HG02943 (cell line): ENCODE measurements around the gene IER2.
"Not testable (repeated sequence)": the region's sequence is repeated elsewhere in the genome, so short reads cannot be mapped to it uniquely, and the experiment has no call there.

Experiments used
- ATAC-seq: cut with Tn5 transposase; IDR thresholded peaks from one replicate; pipeline ENCODE4 v1.9.1; 2021; ENCODE audit warnings: mild to moderate bottlenecking, low read depth, moderate library complexity; ENCODE audit not compliant: unreplicated experiment

IER2 gene

DNA sequence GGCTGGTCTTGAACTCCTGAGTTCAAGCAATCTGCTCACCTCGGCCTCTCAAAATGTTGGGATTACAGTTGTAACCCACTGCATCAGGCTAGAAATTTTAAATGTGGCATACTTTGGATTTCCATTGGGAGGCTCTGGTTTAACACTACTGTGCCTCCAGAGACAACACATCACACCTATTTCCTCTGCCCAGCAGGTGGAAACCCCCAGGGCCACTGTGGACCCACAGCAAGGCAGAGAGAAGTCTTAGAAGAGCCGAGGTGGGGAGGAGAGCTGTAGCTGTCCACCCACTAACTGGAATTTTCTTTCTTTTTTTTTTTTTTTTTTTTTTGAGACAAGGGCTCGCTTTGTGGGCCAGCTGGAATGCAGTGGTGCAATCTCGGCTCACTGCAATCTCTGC, 39.4 kb downstream of the IER2 start:
- ATAC-seq: no peak

DNA sequence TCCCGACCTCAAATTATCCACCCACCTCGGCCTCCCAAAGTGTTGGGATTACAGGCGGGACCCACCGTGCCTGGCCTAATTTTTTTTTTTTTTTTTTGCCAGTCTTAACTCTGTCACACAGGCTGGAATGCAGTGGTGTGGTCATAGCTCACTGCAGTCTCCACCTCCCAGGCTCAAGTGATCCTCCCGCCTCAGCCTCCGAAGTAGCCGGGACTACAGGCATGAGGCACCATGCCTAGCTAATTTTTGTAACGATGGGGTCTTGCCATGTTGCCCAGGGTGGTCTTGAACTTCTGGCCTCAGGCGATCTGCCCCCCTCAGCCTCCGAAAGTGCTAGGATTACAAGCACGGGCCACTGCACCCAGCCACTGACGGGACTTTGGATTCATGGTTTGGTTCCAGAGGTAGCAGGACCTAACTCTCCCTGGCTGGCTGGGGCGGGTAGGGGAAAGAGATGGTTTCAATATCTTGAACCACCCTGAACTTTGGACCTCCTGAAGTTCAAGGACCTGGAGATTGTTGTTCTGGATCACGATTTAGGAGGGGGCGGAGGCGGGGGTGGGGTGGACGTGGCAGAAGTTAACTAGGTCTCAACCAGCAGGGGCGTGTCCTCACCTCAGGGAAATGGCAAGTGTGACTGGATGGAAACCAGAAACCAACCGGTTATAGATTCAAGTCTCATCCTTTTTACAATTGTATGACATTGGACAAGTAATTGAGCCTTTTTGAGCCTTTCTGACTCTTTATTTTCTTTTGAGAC, 40.8 kb downstream of the IER2 start:
- ATAC-seq: no peak

DNA sequence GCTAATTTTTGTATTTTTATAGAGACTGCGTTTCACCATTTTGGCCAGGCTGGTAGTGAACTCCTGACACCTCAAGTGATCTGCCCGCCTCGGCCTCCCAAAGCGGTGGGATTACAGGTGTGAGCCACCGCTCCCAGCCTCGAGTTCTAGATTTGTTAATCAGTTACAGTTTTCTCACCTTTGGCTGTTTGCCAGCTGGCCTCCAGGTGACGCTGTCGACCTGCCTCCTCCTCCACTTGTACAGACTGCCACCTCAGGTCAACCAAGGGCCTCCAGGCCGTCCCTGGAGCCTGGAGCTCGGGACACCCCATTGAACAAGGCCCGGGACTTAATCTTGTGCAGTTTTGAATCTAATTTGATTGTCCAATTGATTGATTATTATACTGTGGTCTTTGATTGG, 45.5 kb downstream of the IER2 start:
- ATAC-seq: no peak

DNA sequence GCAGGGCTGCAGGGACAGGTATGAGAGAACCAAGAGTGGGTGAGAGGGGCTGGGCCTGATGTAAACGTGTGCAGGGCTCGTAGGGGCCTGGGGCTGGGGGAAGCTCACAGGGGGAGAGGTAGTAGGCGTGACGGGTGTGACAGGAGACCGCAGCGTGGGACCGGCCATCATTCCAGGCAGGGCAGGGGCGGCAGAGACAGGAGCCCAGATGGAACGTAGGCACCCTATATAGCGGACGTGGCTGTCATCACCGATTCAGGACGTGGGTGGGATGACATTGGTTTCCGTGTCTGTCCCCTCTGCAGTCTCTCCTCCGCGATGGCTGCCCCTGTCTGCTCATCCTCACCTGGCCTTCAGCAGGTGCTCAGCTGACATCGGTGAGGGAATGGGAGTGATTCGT, 48.4 kb downstream of the IER2 start:
- ATAC-seq: no peak

DNA sequence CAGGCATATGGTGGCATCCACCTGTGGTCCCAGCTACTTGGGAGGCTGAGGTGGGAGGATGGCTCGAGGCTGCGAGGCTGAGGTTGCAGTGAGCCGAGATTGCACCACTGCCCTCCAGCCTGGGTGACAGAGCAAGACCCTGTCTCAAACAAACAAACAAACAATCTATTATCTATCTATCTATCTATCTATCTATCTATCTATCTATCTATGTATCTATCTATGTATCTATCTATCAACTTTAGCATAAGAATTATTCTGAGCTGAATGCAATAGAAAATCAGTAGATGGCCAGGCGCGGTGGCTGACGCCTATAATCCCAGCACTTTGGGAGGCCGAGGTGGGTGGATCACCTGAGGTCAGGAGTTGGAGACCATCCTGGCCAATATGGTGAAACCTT, 51.9 kb downstream of the IER2 start:
- not testable (repeated sequence) for ATAC-seq
